Neuronal stem cell (in vitro differentiated cells): Measurements from ENCODE around the gene NPTN.

Experiments used
- DNase-seq: peaks from one replicate; pipeline ENCODE4 v3.0.0-alpha.2; 2013; ENCODE audit warnings: low spot score
- H2AFZ ChIP-seq: one replicate; pipeline ENCODE4 v1.6.1; 2013; ENCODE audit warnings: mild to moderate bottlenecking, low read length, inconsistent platforms
- H2AK5ac ChIP-seq: 2 replicates; pipeline ENCODE4 v1.6.1; 2013; ENCODE audit warnings: low read depth, mild to moderate bottlenecking, inconsistent platforms, low read length, moderate library complexity, mixed read lengths
- H2BK120ac ChIP-seq: 2 replicates; pipeline ENCODE4 v1.6.1; 2013; ENCODE audit warnings: low read depth, mild to moderate bottlenecking, inconsistent platforms, low read length, moderate library complexity, mixed read lengths
- H2BK12ac ChIP-seq: one replicate; pipeline ENCODE4 v1.6.1; 2013; ENCODE audit warnings: low read length, inconsistent platforms
- H2BK15ac ChIP-seq: 2 replicates; pipeline ENCODE4 v1.6.1; 2013; ENCODE audit warnings: mild to moderate bottlenecking, low read length, inconsistent platforms, mixed read lengths
- H2BK5ac ChIP-seq: one replicate; pipeline ENCODE4 v1.6.1; 2013; ENCODE audit warnings: inconsistent platforms, mild to moderate bottlenecking, low read length, moderate library complexity
- H3K14ac ChIP-seq: one replicate; pipeline ENCODE4 v1.6.1; 2013; ENCODE audit warnings: low read length, inconsistent platforms
- H3K18ac ChIP-seq: 2 replicates; pipeline ENCODE4 v1.6.1; 2013; ENCODE audit warnings: low read length, inconsistent platforms
- H3K23ac ChIP-seq: 2 replicates; pipeline ENCODE4 v1.6.1; 2013; ENCODE audit warnings: low read depth, mild to moderate bottlenecking, mixed read lengths, low read length, inconsistent platforms; ENCODE audit not compliant: poor library complexity
- H3K27ac ChIP-seq: replicated peaks from 3 replicates; pipeline ENCODE4 v1.5.1; 2013; ENCODE audit warnings: low read length, inconsistent platforms
- H3K27me3 ChIP-seq, 3 experiments: 2 replicates each; pipeline ENCODE4 v1.6.1; 2013; ENCODE audit warnings: low read length in 3 of 3, mild to moderate bottlenecking in 2 of 3, inconsistent platforms in 1 of 3, low read depth in 1 of 3, mixed read lengths in 1 of 3, moderate library complexity in 1 of 3; ENCODE audit not compliant: control insufficient read depth in 3 of 3, insufficient read depth in 3 of 3
- H3K36me3 ChIP-seq, 2 donors: replicated peaks in 1 of 2; 2 replicates each; pipeline ENCODE4 v1.6.1; 2013; ENCODE audit warnings: low read length in 2 of 2; ENCODE audit not compliant: control insufficient read depth in 2 of 2, insufficient read depth in 2 of 2
- H3K4ac ChIP-seq: 2 replicates; pipeline ENCODE4 v1.6.1; 2013; ENCODE audit warnings: inconsistent platforms, mild to moderate bottlenecking, low read length, moderate library complexity
- H3K4me1 ChIP-seq, 2 donors: 1 replicate in 1 of 2; 2 replicates in 1 of 2; pipeline ENCODE4 v1.6.1; 2013; ENCODE audit warnings: low read length in 2 of 2, low read depth in 1 of 2; ENCODE audit not compliant: control insufficient read depth in 2 of 2, insufficient read depth in 1 of 2
- H3K4me2 ChIP-seq: one replicate; pipeline ENCODE4 v1.6.1; 2013; ENCODE audit warnings: mild to moderate bottlenecking, low read length, inconsistent platforms; ENCODE audit not compliant: insufficient read depth, poor library complexity, severe bottlenecking
- H3K4me3 ChIP-seq, 2 donors: 2 replicates each; pipeline ENCODE4 v1.5.1; 2013; ENCODE audit warnings: low read length in 2 of 2, mild to moderate bottlenecking in 2 of 2, inconsistent platforms in 1 of 2, moderate library complexity in 1 of 2
- H3K79me1 ChIP-seq: one replicate; pipeline ENCODE4 v1.6.1; 2013; ENCODE audit warnings: low read depth, mild to moderate bottlenecking, inconsistent platforms, low read length, moderate library complexity
- H3K9ac ChIP-seq: one replicate; pipeline ENCODE4 v1.6.1; 2013; ENCODE audit warnings: mild to moderate bottlenecking, low read depth, low read length, inconsistent platforms; ENCODE audit not compliant: poor library complexity
- H3K9me3 ChIP-seq, 2 donors: replicated peaks in 1 of 2; 2 replicates each; pipeline versions ENCODE3 to v1.6.1; 2013; ENCODE audit warnings: low read length in 2 of 2, mild to moderate bottlenecking in 2 of 2, inconsistent platforms in 1 of 2, low read depth in 1 of 2, mixed read lengths in 1 of 2, moderate library complexity in 1 of 2; ENCODE audit not compliant: control insufficient read depth in 2 of 2, insufficient read depth in 1 of 2
- H4K8ac ChIP-seq: one replicate; pipeline ENCODE4 v1.6.1; 2013; ENCODE audit warnings: low read depth, mild to moderate bottlenecking, inconsistent platforms, low read length, moderate library complexity
- H4K91ac ChIP-seq: one replicate; pipeline ENCODE4 v1.6.1; 2013; ENCODE audit warnings: low read length, low read depth, mild to moderate bottlenecking, inconsistent platforms; ENCODE audit not compliant: poor library complexity
- WGBS, 2 donors: extraction: QIAGEN DNeasy Blood & Tissue Kit; methylation state at CpG; one replicate each; pipeline ENCODE4 v1.1.7; 2013; ENCODE audit warnings: missing lambda C conversion rate in 2 of 2, mixed read lengths in 1 of 2; ENCODE audit not compliant: insufficient read length in 2 of 2, insufficient replicate concordance in 1 of 2; ENCODE audit errors: extremely low coverage in 2 of 2; 5-methylcytosine and 5-hydroxymethylcytosine counted together

Gene NPTN

DNA sequence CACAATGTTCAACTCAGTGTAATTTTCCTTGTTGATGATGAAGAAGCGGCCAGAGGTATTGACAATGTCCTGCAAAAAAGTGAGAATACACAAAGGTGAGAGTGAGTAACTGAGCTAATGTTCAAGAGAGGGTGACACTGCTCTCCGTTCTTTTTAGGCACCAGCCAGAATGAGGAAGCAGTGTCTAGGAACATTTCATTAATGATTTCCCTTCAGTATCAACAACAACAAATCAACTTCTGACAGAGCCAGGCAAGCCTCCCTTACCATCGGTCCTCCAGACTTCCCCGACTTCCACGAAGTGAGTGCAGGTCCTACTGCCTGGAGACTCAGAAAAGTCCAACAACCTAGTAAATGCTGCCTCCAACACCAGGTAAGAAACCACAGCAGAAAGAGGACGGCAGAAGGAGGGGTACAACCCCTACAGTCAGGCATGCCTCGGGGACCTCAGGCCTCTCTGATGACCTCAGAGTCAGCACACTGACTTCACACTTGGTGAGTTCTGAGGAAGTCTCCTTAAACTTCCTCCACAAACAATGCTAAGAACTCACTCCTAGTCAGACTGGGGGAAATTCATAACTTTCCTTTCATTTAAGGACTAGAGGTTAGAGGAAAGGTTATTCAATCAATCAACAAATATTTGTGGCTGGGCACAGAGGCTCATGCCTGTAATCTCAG, 62.7 kb downstream of the NPTN start:
- Histone ChIP-seq H2AK5ac (no peak overlapping the region), H3K4ac (no peak overlapping the region), H3K4me1 (no peaks in the 10 kb centered on the region), H3K36me3 (peaks cover 30 to 93% of the 10 kb centered on the region in 2 donors), H3K79me1 (no peaks in the 10 kb centered on the region), H3K27ac (no peak overlapping the region), H3K23ac (no peak overlapping the region), H2AFZ (no peak overlapping the region), H3K9ac (no peak overlapping the region), H4K91ac (no peak overlapping the region), H2BK120ac (no peak overlapping the region), H3K4me2 (no peak overlapping the region), H4K8ac (no peak overlapping the region), H3K14ac (no peak overlapping the region), H3K4me3 (no peak overlapping the region), H3K9me3 (no peaks in the 10 kb centered on the region), H2BK5ac (no peak overlapping the region), H2BK15ac (no peak overlapping the region), H3K27me3 (no peaks in the 10 kb centered on the region), H2BK12ac (no peak overlapping the region), H3K18ac (no peak overlapping the region)
- no peak for DNase-seq
- WGBS, 2 donors = no CpG with 5 or more reads among the region's 7 CpGs

DNA sequence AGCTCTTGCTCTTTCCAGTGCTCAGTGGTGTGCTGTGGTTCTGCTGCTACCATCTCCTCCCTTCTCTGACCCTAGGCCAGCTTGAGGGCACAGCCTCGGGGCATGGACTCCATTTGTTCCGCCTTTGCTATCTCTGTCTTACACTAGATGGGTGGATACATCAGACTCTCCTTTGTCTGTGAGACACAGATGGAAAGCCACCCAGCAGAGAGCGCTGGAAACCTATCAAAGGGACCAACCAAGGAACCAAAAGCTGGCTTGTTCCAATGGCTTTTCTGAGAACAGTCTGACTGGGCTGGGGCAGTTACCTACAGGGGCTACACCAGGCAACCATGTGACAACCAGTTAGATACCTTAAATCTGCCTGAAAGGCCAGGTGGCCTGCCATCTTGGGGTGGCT, 63.8 kb downstream of the NPTN start:
- Histone ChIP-seq H2BK5ac (no peak overlapping the region), H3K4ac (no peak overlapping the region), H4K91ac (no peak overlapping the region), H3K79me1 (no peaks in the 10 kb centered on the region), H2AK5ac (no peak overlapping the region), H3K27me3 (no peaks in the 10 kb centered on the region), H2AFZ (no peak overlapping the region), H3K14ac (no peak overlapping the region), H3K36me3 (peaks cover 30 to 94% of the 10 kb centered on the region in 2 donors), H3K4me1 (peaks cover 0 to 8% of the 10 kb centered on the region in 2 donors), H3K27ac (no peak overlapping the region), H2BK15ac (no peak overlapping the region), H3K9ac (no peak overlapping the region), H3K9me3 (no peaks in the 10 kb centered on the region), H3K4me3 (no peak overlapping the region), H3K4me2 (no peak overlapping the region), H3K18ac (no peak overlapping the region), H2BK12ac (no peak overlapping the region), H3K23ac (no peak overlapping the region), H2BK120ac (no peak overlapping the region), H4K8ac (no peak overlapping the region)
- no peak for DNase-seq
- WGBS, 2 donors = no CpG with 5 or more reads among the region's 3 CpGs

DNA sequence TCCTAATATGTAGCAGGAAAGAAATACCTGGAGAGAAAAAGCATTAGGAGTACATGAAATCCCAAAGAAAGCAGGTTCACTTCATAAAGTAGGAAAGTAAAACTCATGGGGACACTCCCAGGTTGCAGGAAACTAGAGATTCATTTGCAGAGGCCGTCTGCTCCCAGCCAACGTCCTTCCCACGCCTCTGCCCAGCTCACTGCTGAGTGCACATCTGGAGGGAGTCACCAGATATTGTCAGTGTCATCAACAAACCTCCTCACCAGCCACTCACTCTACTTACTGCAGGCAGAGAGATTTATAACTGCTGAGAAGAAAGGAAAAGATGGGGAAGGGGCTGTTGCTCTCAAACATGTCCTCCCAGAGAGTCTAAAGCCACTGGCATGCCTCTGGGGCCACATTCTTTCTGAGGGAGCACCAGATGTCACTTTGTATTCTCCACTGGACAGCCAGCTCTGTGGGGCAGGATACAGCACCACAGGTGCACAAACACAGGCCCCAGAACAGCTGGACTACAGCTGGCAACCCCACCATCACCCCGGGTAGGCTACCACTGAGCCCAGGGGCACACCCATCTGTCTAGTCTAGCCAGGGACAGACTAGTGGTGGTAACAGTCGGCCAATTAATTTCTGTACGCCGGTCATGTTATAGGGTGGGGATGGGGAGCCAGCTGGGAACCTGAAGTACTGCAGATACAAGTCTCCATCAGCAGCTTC, 64.5 kb downstream of the NPTN start:
- Histone ChIP-seq H3K14ac (no peak overlapping the region), H2AK5ac (no peak overlapping the region), H3K4me3 (no peak overlapping the region), H2BK120ac (no peak overlapping the region), H3K36me3 (peaks cover 29 to 93% of the 10 kb centered on the region in 2 donors), H2AFZ (no peak overlapping the region), H4K8ac (no peak overlapping the region), H3K4me1 (peaks cover 0 to 10% of the 10 kb centered on the region in 2 donors), H3K27ac (no peak overlapping the region), H3K4me2 (no peak overlapping the region), H3K9me3 (no peaks in the 10 kb centered on the region), H3K27me3 (no peaks in the 10 kb centered on the region), H2BK5ac (no peak overlapping the region), H3K9ac (no peak overlapping the region), H4K91ac (no peak overlapping the region), H3K79me1 (no peaks in the 10 kb centered on the region), H3K23ac (no peak overlapping the region), H3K18ac (no peak overlapping the region), H3K4ac (no peak overlapping the region), H2BK15ac (no peak overlapping the region), H2BK12ac (no peak overlapping the region)
- DNase-seq = no peak
- WGBS, 2 donors = no CpG with 5 or more reads among the region's 7 CpGs

DNA sequence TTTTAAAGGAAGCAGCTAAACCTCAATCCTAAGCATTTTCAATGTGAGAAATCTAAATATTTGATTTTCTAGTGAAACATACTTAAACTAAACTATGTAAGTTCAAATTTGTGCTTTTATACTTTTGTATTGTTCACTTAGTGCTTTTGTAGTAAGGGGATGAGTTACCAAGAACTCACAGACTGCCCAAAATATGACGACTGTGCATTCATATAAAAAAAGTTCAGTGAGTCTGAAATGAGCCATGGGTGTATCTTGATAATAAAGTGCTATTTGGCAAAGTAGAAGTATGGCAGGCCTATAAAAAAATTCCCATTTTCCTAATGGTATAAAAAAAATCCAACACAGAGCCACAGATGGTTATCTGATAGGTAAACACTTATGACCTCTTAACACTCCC, 66.2 kb downstream of the NPTN start:
- H3K36me3 ChIP-seq = peaks cover 27 to 91% of the 10 kb centered on the region in 2 donors

More for the DNA sequence above, 66.2 kb downstream of the NPTN start:
- H3K4ac ChIP-seq = no peak overlapping the region
- no peak overlapping the region for H3K9ac ChIP-seq
- no peak overlapping the region for H2AK5ac ChIP-seq
- no peaks in the 10 kb centered on the region for H3K79me1 ChIP-seq
- H3K14ac ChIP-seq = no peak overlapping the region
- H3K9me3 ChIP-seq = no peaks in the 10 kb centered on the region
- no peak overlapping the region for H4K8ac ChIP-seq
- WGBS, 2 donors = no CpG with 5 or more reads among the region's 1 CpG
- no peak overlapping the region for H2BK5ac ChIP-seq
- no peak overlapping the region for H4K91ac ChIP-seq
- no peak overlapping the region for H3K18ac ChIP-seq
- peaks cover 0 to 10% of the 10 kb centered on the region in 2 donors for H3K4me1 ChIP-seq
- H2BK120ac ChIP-seq = no peak overlapping the region
- no peak for DNase-seq
- H2BK15ac ChIP-seq = no peak overlapping the region
- no peak overlapping the region for H3K27ac ChIP-seq
- H3K4me3 ChIP-seq = no peak overlapping the region
- no peak overlapping the region for H3K23ac ChIP-seq
- no peak overlapping the region for H2AFZ ChIP-seq
- H3K27me3 ChIP-seq = no peaks in the 10 kb centered on the region
- H2BK12ac ChIP-seq = no peak overlapping the region
- no peak overlapping the region for H3K4me2 ChIP-seq
